K562 (cell line): ENCODE results near the gene ARMH3. TPM values are rescaled to one million over a fixed set of nuclear protein-coding genes. Genes with fewer than 3 reads are reported as not detected.

Source experiments
- ATAC-seq: fragments of 200-7000 bp; cut with Tn5 transposase; 3 replicates; pipeline ENCODE4 v1.9.1; 2020; ENCODE audit warnings: moderate library complexity
- BruUV-seq: library from RNA; stranded (reverse); fragments of 400-500 nt; replicated peaks from 2 replicates; lab custom pipeline; 2021; lab: Mats Ljungman, UMichigan
- CTCF ChIA-PET: fragments of 300-600 bp; formaldehyde crosslinking; extraction: SDS; loops from one replicate; lab custom pipeline; 2021; ENCODE audit warnings: low intra/inter-chr PET ratio; lab: Yijun Ruan, JAX
- POLR2A ChIA-PET: fragments of 300-600, 350-650 bp; sonication (Branson Sonifier 250); formaldehyde crosslinking; extraction: SDS; loops from one replicate; lab custom pipeline; 2021; ENCODE audit warnings: antibody characterized with exemption, inconsistent platforms; lab: Yijun Ruan, JAX
- DNase-seq, 4 experiments: peaks; one replicate each; pipeline versions ENCODE4 v3.0.0 to v3.0.0-alpha.2; 2011 to 2018; ENCODE audit warnings: low spot score in 3 of 4, mixed read lengths in 3 of 4; ENCODE audit errors: extremely low read depth in 1 of 4
- FAIRE-seq: peaks from 2 replicates; lab custom pipeline; 2011; peaks lifted over from hg19 to GRCh38; lab: Jason Lieb, UNC
- H2AFZ ChIP-seq: 2 replicates; pipeline ENCODE4 v1.6.0; 2011; ENCODE audit warnings: low read depth, low read length, control low read depth, inconsistent platforms
- H3K27ac ChIP-seq: fragments of 200-600 bp; 3 replicates; pipeline ENCODE4 v1.8.0; 2011; ENCODE audit warnings: low read depth, mild to moderate bottlenecking, control low read depth, inconsistent platforms, low read length, moderate library complexity, mixed read lengths; ENCODE audit errors: extremely low read depth
- H3K27me3 ChIP-seq, 2 experiments: fragments of 300-600 bp in 1 of 2; 2 replicates in 1 of 2; 3 replicates in 1 of 2; pipeline versions ENCODE4 v1.6.0 to v1.8.0; 2011; ENCODE audit warnings: inconsistent platforms in 2 of 2, low read length in 2 of 2, mild to moderate bottlenecking in 1 of 2, mixed read lengths in 1 of 2, moderate library complexity in 1 of 2; ENCODE audit not compliant: control insufficient read depth in 2 of 2, insufficient read depth in 2 of 2
- H3K36me3 ChIP-seq: fragments of 300-600 bp; 3 replicates; pipeline ENCODE4 v1.8.0; 2011; ENCODE audit warnings: mild to moderate bottlenecking, low read length, inconsistent platforms; ENCODE audit not compliant: control insufficient read depth, insufficient read depth
- H3K4me1 ChIP-seq, 2 experiments: fragments of 200-600 bp in 1 of 2; replicated peaks in 1 of 2; 2 replicates in 1 of 2; 3 replicates in 1 of 2; pipeline versions ENCODE4 v1.5.1 to v1.8.0; 2011; ENCODE audit warnings: inconsistent platforms in 2 of 2, low read length in 2 of 2, mild to moderate bottlenecking in 1 of 2, mixed read lengths in 1 of 2, moderate library complexity in 1 of 2; ENCODE audit not compliant: control insufficient read depth in 2 of 2, insufficient read depth in 2 of 2
- H3K4me2 ChIP-seq: 2 replicates; pipeline ENCODE4 v1.6.1; 2011; ENCODE audit warnings: low read length, control low read depth, inconsistent platforms, mixed read lengths; ENCODE audit not compliant: insufficient read depth
- H3K4me3 ChIP-seq: fragments of 200-600 bp; sonication (generic), shearing (Covaris generic); 2 replicates; pipeline ENCODE4 v1.5.1; 2016; ENCODE audit warnings: control low read depth, inconsistent platforms
- H3K79me2 ChIP-seq: fragments of 200-600 bp; 3 replicates; pipeline ENCODE4 v1.8.0; 2011; ENCODE audit warnings: low read length, inconsistent platforms; ENCODE audit not compliant: control insufficient read depth, insufficient read depth
- H3K9ac ChIP-seq, 2 experiments: 2 replicates each; pipeline versions ENCODE4 v1.6.0 to v1.6.1; 2011; ENCODE audit warnings: low read depth in 2 of 2, low read length in 2 of 2, control low read depth in 1 of 2, inconsistent platforms in 1 of 2, mild to moderate bottlenecking in 1 of 2, mixed read lengths in 1 of 2; ENCODE audit not compliant: insufficient read depth in 1 of 2
- H3K9me1 ChIP-seq: one replicate; pipeline ENCODE4 v1.6.0; 2011; ENCODE audit warnings: inconsistent platforms, mild to moderate bottlenecking, low read length, moderate library complexity; ENCODE audit not compliant: control insufficient read depth, insufficient read depth
- H3K9me3 ChIP-seq: replicated peaks from 2 replicates; pipeline ENCODE4 v1.5.1; 2011; ENCODE audit warnings: low read depth, low read length, inconsistent platforms; ENCODE audit not compliant: control insufficient read depth, insufficient read depth
- H4K20me1 ChIP-seq: replicated peaks from 2 replicates; pipeline ENCODE4 v1.6.1; 2011; ENCODE audit warnings: low read length, inconsistent platforms, mixed read lengths; ENCODE audit not compliant: control insufficient read depth, insufficient read depth
- ELF2 ChIP-seq: fragments of 250-450 bp; sonication (Bioruptor Pico); IDR thresholded peaks from 2 replicates; pipeline ENCODE4 v1.5.0; 2021; ENCODE audit warnings: mild to moderate bottlenecking
- HNRNPH1 ChIP-seq: fragments of 200-400 bp; formaldehyde crosslinking; optimal IDR thresholded peaks from 2 replicates; pipeline ENCODE3; 2017; ENCODE audit warnings: low read depth, mild to moderate bottlenecking, low read length, moderate library complexity
- HNRNPUL1 ChIP-seq: fragments of 200-400 bp; formaldehyde crosslinking; IDR thresholded peaks from 2 replicates; pipeline ENCODE4 v1.6.1; 2017; ENCODE audit warnings: low read length
- MCM5 ChIP-seq: fragments of 450-650 bp; IDR thresholded peaks from 2 replicates; pipeline ENCODE4 v1.6.1; 2016; ENCODE audit warnings: low read depth
- POLR2H ChIP-seq: IDR thresholded peaks from 2 replicates; pipeline ENCODE4 v1.6.1; 2016; ENCODE audit warnings: missing genetic modification characterization, low read depth, mild to moderate bottlenecking, control low read depth, missing compliant biosample characterization, moderate library complexity
- RAD21 ChIP-seq, 2 experiments: fragments of 250-450 bp in 1 of 2; fragments of 450-650 bp in 1 of 2; sonication (Bioruptor Pico) in 1 of 2; formaldehyde crosslinking in 1 of 2; IDR thresholded peaks in 1 of 2; conservative IDR thresholded peaks in 1 of 2; 2 replicates each; pipeline versions ENCODE4 v1.4.0 to v1.8.0; 2020 to 2022; ENCODE audit warnings: mild to moderate bottlenecking in 2 of 2, moderate library complexity in 1 of 2
- TRIM25 ChIP-seq: fragments of 450-650 bp; IDR thresholded peaks from 2 replicates; pipeline ENCODE4 v1.7.0; 2016; ENCODE audit warnings: borderline replicate concordance
- WGBS: fragments of 100-300 bp; shearing (Covaris generic); methylation state at CpG from one replicate; pipeline ENCODE4 v1.1.6; 2016; ENCODE audit warnings: low coverage, mixed read lengths; ENCODE audit not compliant: insufficient coverage; ENCODE audit errors: missing lambda C conversion rate; 5-methylcytosine and 5-hydroxymethylcytosine counted together
- in situ Hi-C: fragments of 300-500 bp; cut with MboI; formaldehyde crosslinking; loops from 4 replicates; pipeline ENCODE4 v1.15.0; 2018; ENCODE audit warnings: inconsistent platforms, mixed read lengths
- intact Hi-C: fragments of 100-400 bp; cut with micrococcal nuclease; formaldehyde crosslinking; loops from 2 replicates; pipeline ENCODE4 v1.14.2; 2022
- polyA plus RNA-seq, 8 experiments: library from polyadenylated mRNA; depleted of rRNA in 4 of 8; stranded (reverse) in 5 of 8; unstranded in 3 of 8; fragments of >200 nt; fragmentation: Nextera tagmentation in 2 of 8; fragmentation: Illumina TruSeq in 1 of 8; extraction: Ambion mirVana in 2 of 8; extraction: Trizol in 1 of 8; gene quantifications; 2 replicates each; pipeline versions ENCODE4 v1.2.1 to v1.2.3, GENCODE V29; 2011 to 2014; ENCODE audit warnings: inconsistent platforms in 1 of 8, missing spikeins in 1 of 8
- total RNA-seq, 7 experiments: library from RNA; depleted of rRNA in 6 of 7; stranded (reverse); fragments of >200 nt in 6 of 7; fragmentation: Illumina TruSeq in 2 of 7; extraction: Trizol in 2 of 7; gene quantifications; 2 replicates each; pipeline versions ENCODE4 v1.2.1 to v1.2.3, GENCODE V29; 2011 to 2021; ENCODE audit warnings: low replicate concordance in 1 of 7
- TF ChIP-seq, protein P1 (sequence below): fragments of 450-650 bp; IDR thresholded peaks from 2 replicates; pipeline ENCODE4 v1.6.1; 2017; ENCODE audit warnings: antibody characterized with exemption

The ARMH3 gene
- total and polyA plus RNA-seq, 9 of the 15 experiments (the other 6 are each of a cell fraction or from before 2014, with no cell fraction given), result 0.29 to 0.73 TPM; not detected in 7

- no TSS peak for BruUV-seq
- ATAC-seq (no peak), DNase-seq (no peak), FAIRE-seq (no peak)
- H2AFZ ChIP-seq, result no peak overlapping the region
- TF ChIP-seq HNRNPH1 (no peak), RAD21 (CRISPR knock-in tag; conservative IDR thresholded peaks at IDR 0.05 in 1 of 2, IDR thresholded peaks at IDR 0.05 in 1 of 2) (no peak), HNRNPUL1 (no peak), MCM5 (no peak), ELF2 (CRISPR knock-in tag) (no peak), TRIM25 (no peak), POLR2H (tag) (no peak)
- TF ChIP-seq, protein P1, sequence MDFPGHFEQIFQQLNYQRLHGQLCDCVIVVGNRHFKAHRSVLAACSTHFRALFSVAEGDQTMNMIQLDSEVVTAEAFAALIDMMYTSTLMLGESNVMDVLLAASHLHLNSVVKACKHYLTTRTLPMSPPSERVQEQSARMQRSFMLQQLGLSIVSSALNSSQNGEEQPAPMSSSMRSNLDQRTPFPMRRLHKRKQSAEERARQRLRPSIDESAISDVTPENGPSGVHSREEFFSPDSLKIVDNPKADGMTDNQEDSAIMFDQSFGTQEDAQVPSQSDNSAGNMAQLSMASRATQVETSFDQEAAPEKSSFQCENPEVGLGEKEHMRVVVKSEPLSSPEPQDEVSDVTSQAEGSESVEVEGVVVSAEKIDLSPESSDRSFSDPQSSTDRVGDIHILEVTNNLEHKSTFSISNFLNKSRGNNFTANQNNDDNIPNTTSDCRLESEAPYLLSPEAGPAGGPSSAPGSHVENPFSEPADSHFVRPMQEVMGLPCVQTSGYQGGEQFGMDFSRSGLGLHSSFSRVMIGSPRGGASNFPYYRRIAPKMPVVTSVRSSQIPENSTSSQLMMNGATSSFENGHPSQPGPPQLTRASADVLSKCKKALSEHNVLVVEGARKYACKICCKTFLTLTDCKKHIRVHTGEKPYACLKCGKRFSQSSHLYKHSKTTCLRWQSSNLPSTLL, result no peak
- POLR2A ChIA-PET, result no interaction called here
- no CpG with 5 or more reads among the region's 1 CpG for WGBS
- no peaks in the 10 kb centered on the region for H3K9me1 ChIP-seq
- H3K9me3 ChIP-seq, result no peaks in the 10 kb centered on the region
- no peaks in the 10 kb centered on the region for H3K36me3 ChIP-seq
- no peak overlapping the region for H3K4me2 ChIP-seq
- no peaks in the 10 kb centered on the region for H3K27me3 ChIP-seq
- intact Hi-C loops (no loop called here), in situ Hi-C loops (no loop called here)
- no peaks in the 10 kb centered on the region for H3K4me1 ChIP-seq
- no peak overlapping the region for H3K9ac ChIP-seq
- H3K27ac ChIP-seq, result no peak overlapping the region
- no peaks in the 10 kb centered on the region for H3K79me2 ChIP-seq
- no peaks in the 10 kb centered on the region for H4K20me1 ChIP-seq
- H3K4me3 ChIP-seq, result no peak overlapping the region
- CTCF ChIA-PET, result no interaction called here
These were observed 198.0 kb downstream of the ARMH3 start for GRCh38 chr10:101857802-101858476.
